Nephron progenitor cell (in vitro differentiated cells): Measurements from ENCODE around the gene ZNF718.
"Not testable (repeated sequence)": the region's sequence is repeated elsewhere in the genome, so short reads cannot be mapped to it uniquely, and the experiment has no call there.

Experiments used
- DNase-seq: peaks from one replicate; pipeline ENCODE4 v3.0.0; 2021
- H3K27ac Mint-ChIP-seq: 2 replicates; pipeline ENCODE4 v1.8.0; 2021; ENCODE audit warnings: mild to moderate bottlenecking, moderate library complexity, mixed read lengths
- H3K27me3 Mint-ChIP-seq: 2 replicates; pipeline ENCODE4 v1.8.0; 2021; ENCODE audit warnings: mild to moderate bottlenecking, low read depth, mixed read lengths; ENCODE audit not compliant: poor library complexity
- H3K36me3 Mint-ChIP-seq: 2 replicates; pipeline ENCODE4 v1.8.0; 2021; ENCODE audit warnings: low read depth, mixed read lengths
- H3K4me1 Mint-ChIP-seq: 2 replicates; pipeline ENCODE4 v1.8.0; 2021; ENCODE audit warnings: mixed read lengths
- H3K4me3 Mint-ChIP-seq: 2 replicates; pipeline ENCODE4 v1.8.0; 2021; ENCODE audit warnings: mild to moderate bottlenecking, moderate library complexity, mixed read lengths
- H3K9me3 Mint-ChIP-seq: 2 replicates; pipeline ENCODE4 v1.8.0; 2021; ENCODE audit warnings: mild to moderate bottlenecking, moderate library complexity, mixed read lengths
- TF ChIP-seq, protein P1 (sequence below): fragments of 200-600 bp; sonication (generic); IDR thresholded peaks from 2 replicates; pipeline ENCODE4 v1.5.0; 2021; ENCODE audit warnings: antibody characterized with exemption

ZNF718 gene

DNA sequence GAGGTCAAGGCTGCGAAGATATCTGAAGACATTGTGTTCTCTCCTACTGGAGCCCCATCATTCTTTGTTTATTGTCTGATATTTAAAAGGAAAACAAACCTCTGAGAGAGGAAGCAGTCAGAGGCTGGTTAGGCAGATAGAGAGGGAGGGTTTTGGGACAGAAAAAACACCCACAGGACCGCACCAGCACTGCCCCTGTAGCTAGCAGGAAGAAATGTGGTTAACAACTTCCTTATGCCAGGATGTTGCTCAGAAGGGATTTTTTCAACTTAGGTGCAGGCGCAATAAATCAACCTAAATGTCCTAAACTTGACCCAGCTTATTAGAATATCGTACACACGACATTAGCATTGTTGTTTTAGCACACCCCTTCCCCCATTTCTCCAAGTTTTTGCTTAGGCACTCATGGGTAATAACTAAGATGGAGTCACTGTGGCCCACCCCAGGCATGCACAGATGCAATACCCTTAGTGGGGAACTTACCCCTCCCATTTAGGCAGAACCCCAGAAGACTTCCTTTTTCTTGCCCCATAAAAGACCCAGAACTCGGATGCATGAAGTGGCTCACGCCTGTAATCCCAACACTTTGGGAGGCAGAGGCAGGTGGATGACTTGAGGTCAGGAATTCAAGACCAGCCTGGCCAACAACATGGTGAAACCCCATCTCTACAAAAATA lies 2.8 kb upstream of the ZNF718 start:
- Mint-ChIP-seq H3K4me3 (no peak overlapping the region), H3K27me3 (peaks cover 21% of the 10 kb centered on the region), H3K9me3 (peaks cover 75% of the 10 kb centered on the region), H3K4me1 (peaks cover 15% of the 10 kb centered on the region), H3K36me3 (peaks cover 35% of the 10 kb centered on the region), H3K27ac (no peak overlapping the region)
- TF ChIP-seq, protein P1, sequence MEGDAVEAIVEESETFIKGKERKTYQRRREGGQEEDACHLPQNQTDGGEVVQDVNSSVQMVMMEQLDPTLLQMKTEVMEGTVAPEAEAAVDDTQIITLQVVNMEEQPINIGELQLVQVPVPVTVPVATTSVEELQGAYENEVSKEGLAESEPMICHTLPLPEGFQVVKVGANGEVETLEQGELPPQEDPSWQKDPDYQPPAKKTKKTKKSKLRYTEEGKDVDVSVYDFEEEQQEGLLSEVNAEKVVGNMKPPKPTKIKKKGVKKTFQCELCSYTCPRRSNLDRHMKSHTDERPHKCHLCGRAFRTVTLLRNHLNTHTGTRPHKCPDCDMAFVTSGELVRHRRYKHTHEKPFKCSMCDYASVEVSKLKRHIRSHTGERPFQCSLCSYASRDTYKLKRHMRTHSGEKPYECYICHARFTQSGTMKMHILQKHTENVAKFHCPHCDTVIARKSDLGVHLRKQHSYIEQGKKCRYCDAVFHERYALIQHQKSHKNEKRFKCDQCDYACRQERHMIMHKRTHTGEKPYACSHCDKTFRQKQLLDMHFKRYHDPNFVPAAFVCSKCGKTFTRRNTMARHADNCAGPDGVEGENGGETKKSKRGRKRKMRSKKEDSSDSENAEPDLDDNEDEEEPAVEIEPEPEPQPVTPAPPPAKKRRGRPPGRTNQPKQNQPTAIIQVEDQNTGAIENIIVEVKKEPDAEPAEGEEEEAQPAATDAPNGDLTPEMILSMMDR = no peak
- no peak for DNase-seq

DNA sequence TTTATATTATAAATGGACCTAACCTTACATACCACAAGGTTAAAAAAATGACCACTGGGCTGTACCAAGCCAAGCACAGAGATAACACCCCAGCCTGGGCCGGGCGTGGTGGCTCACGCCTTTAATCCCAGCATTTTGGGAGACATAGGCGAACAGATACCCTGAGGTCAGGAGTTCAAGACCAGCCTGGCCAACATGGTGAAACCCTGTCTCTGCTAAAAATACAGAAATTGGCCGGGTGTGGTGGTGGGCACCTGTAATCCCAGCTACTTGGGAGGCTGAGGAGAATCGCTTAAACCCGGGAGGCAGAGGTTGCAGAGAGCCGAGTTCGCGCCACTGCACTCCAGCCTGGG lies 403 bp upstream of the ZNF718 start:
- Mint-ChIP-seq H3K27me3 (peaks cover 21% of the 10 kb centered on the region), H3K9me3 (peaks cover 69% of the 10 kb centered on the region), H3K4me1 (peaks cover 15% of the 10 kb centered on the region), H3K4me3 (peak overlapping the region; percentile 99), H3K36me3 (peaks cover 38% of the 10 kb centered on the region)
- not testable (repeated sequence) for H3K27ac Mint-ChIP-seq, DNase-seq

DNA sequence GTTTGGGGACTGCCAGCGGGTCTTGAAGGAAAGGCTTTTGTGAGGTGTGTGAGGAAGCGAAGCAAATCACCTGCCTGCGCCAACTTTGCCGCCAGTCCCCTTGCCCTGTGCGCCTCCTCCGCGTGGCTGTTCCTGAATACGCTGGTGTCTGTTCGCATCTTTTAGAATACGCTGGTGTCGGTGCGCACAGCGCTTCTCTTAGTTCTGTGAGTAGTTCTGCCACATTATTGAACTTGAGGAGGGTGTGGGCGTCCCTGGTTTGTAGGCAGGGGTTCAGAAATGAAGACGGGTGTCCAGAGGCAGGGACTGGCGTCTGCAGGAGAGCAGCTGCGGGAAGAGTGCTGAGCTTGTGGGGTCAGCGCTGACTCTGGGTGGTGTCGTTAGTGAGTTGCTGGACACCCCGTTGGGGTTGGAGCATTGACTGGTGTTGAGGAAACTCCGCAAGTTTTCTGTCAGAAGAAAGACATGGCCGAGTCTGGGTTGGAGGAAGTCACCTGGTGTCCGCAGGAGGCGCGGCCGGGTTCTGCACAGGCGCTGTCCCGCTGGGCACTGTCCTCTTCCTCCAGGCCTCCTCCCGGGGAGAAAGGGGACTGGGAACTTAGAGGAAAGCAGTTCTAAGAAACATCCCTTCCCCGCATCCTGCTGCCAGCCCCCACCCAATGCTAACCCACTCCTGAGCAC lies 930 bp downstream of the ZNF718 start:
- Mint-ChIP-seq H3K27me3 (peaks cover 21% of the 10 kb centered on the region), H3K4me1 (peaks cover 15% of the 10 kb centered on the region), H3K4me3 (peak overlapping the region; percentile 99), H3K9me3 (peaks cover 66% of the 10 kb centered on the region), H3K27ac (peak overlapping the region; percentile 99), H3K36me3 (peaks cover 38% of the 10 kb centered on the region)
- DNase-seq = peak; percentile 29
- TF ChIP-seq, protein P1 = no peak

DNA sequence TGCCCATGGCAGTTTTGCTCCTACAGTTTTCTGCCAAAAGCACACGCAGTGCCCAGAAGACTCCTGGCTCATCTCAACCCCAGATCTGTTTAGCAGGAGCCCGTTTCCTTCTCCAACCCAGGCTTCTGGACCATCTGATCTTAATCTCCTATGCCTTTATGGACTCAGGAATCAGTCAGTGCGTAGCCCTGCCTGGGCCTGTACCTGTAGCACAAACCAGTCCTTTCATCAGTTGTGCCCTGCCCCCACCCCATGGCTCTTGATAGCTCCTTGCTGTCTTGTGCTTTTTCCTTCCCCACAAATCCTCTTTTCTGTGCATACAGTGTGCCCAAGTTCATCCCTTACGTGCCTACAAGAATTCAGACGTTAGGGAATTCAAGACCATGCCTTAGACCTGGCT lies 1.5 kb downstream of the ZNF718 start:
- Mint-ChIP-seq H3K9me3 (peaks cover 60% of the 10 kb centered on the region), H3K27me3 (peaks cover 15% of the 10 kb centered on the region), H3K36me3 (peaks cover 38% of the 10 kb centered on the region), H3K4me1 (peaks cover 15% of the 10 kb centered on the region), H3K4me3 (peak overlapping the region; percentile 99), H3K27ac (peak overlapping the region; percentile 55)
- no peak for DNase-seq
- TF ChIP-seq, protein P1 = no peak

DNA sequence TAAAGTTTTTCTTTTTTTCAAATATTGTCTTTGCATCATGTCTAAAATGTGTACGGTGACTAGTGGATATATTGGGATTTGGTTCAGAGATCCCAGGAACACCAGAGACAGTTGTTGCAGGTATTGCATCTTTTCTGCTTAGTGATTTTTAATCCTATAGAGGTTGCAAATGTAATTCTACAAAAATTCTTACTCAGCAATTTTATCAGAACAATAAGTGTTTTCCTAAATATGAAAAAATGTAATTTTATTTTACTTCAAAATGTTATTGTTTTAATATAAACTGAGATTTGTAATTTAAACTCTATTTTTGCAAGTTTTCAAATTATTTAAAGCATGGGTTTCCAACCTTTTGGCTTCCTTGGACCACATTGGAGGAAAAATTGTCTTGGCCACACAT lies 8.2 kb downstream of the ZNF718 start:
- no peak overlapping the region for H3K27ac Mint-ChIP-seq
- H3K4me3 Mint-ChIP-seq = no peak overlapping the region
- DNase-seq = no peak
- TF ChIP-seq, protein P1 = no peak
- H3K4me1 Mint-ChIP-seq = no peaks in the 10 kb centered on the region
- peaks cover 44% of the 10 kb centered on the region for H3K9me3 Mint-ChIP-seq
- H3K27me3 Mint-ChIP-seq = peaks cover 3% of the 10 kb centered on the region
- H3K36me3 Mint-ChIP-seq = peaks cover 45% of the 10 kb centered on the region

DNA sequence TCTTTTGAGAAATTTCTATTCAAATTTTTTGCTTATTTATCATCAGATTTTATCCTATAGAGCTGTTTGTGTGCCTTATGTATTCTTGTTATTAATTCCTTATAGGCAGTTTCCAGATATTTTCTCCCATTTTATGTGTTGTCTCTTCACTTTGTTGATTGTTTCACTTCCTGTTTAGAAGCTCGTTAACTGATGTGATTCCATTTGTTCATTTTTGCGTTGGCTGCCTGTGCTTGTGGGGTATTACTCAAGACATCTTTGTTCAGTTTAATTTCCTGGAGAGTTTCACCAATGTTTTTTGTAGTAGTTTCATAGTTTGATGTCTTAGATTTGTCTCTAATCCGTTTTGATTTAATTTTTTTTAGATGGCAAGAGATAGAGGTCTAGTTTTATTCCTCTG lies 14.6 kb downstream of the ZNF718 start:
- no peak overlapping the region for H3K27ac Mint-ChIP-seq
- TF ChIP-seq, protein P1 = no peak
- H3K36me3 Mint-ChIP-seq = peaks cover 100% of the 10 kb centered on the region
- no peak overlapping the region for H3K4me3 Mint-ChIP-seq
- H3K4me1 Mint-ChIP-seq = no peaks in the 10 kb centered on the region
- H3K9me3 Mint-ChIP-seq = peaks cover 100% of the 10 kb centered on the region
- H3K27me3 Mint-ChIP-seq = peaks cover 3% of the 10 kb centered on the region
- no peak for DNase-seq
